Measurements from ENCODE around the gene NUP210. TPM values are rescaled to one million over a fixed set of nuclear protein-coding genes. Genes with fewer than 3 reads are reported as not detected.

The NUP210 gene
- total and polyA plus RNA-seq, 2 of the 13 experiments (the other 11 are each of a cell fraction or from before 2014, with no cell fraction given): 31.6 to 35.2 TPM

DNA sequence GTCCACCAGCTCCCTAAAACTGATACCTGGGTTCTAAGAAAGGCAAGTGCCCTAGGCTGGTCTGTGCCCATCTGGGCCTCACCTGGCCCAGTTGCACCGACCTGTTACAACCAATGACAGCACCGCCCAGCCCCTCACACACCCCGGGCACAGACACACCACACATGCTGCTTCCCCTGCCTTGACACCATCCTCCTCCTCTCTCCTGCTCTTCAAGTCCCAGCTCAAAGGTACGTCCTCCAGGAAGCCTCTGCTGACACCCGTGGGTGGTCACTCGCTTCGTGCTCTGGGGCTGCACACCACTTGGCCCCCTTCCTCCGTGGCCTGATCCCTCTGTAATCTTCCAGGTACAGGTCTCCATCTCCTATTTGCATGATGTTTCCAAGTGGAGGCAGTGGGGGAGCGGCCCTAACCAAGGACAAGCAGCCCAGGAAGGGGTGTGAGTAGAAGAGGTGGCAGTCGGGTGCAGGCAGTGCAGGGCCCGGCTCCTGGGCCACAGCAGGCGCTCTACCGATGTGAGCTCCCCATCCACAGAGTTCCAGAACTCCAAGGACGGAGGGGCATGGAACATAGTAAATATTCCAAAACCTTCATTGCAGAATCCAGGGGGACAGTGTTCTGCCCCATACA is 144.6 kb downstream of the NUP210 start:
- in situ Hi-C loops (cut with HindIII; ENCODE audit: extremely low pct_ligation_motif_present, low pct_unique_long_range_greater_than_20kb): no loop called here
- no peak for ATAC-seq
- CTCF ChIA-PET (ENCODE audit: low intra/inter-chr PET ratio, low total read pairs): no interaction called here

More for the DNA sequence above, 144.6 kb downstream of the NUP210 start:
- H3K27ac ChIP-seq (ENCODE audit: extremely low read length, insufficient read depth, low read length): no peak overlapping the region
- POLR2A ChIA-PET: no interaction called here
- no peak overlapping the region for H3K4me2 ChIP-seq (ENCODE audit: low read depth, low read length)
- H3K9ac ChIP-seq (ENCODE audit: insufficient read depth, low read depth, low read length): no peak overlapping the region
- peaks cover 30% of the 10 kb centered on the region for H3K4me1 ChIP-seq (ENCODE audit: insufficient read depth, low read length)
- DNase-seq (ENCODE audit: low spot score): no peak
- H3K36me3 ChIP-seq (replicated peaks in 1 of 2; ENCODE audit: control insufficient read depth in 1 of 2, insufficient read depth in 2 of 2, low read length in 2 of 2): peaks cover 0 to 15% of the 10 kb centered on the region in 2 experiments; a peak in 2 of 5 replicates
- H4K20me1 ChIP-seq (ENCODE audit: insufficient read depth, low read length): 0 out of 2 replicates have a peak, but pooled peaks cover 2% of the 10 kb centered on the region
- H2AFZ ChIP-seq (ENCODE audit: low read length): no peak overlapping the region
- H3K4me3 ChIP-seq (replicated peaks in 1 of 3; ENCODE audit: insufficient read depth in 1 of 3, low read depth in 2 of 3, low read length in 3 of 3): no peak overlapping the region
- BruUV-seq (replicated peaks): no TSS peak
- H3K27me3 ChIP-seq (ENCODE audit: control insufficient read depth in 1 of 2, insufficient read depth in 2 of 2, low read length in 2 of 2): no peaks in the 10 kb centered on the region
- WGBS (ENCODE audit: low lambda C conversion rate): 92% methylated on average over 14 of the region's 14 CpGs
- intact Hi-C loops (cut with micrococcal nuclease; ENCODE audit: unreplicated experiment): no loop called here
- H3K9me3 ChIP-seq (ENCODE audit: low read length): no peaks in the 10 kb centered on the region
- peaks cover 56% of the 10 kb centered on the region for H3K79me2 ChIP-seq (ENCODE audit: insufficient read depth, low read length)
- TF ChIP-seq ZNF543 (CRISPR knock-in tag; IDR thresholded peaks at IDR 0.05) (no peak), MIXL1 (CRISPR knock-in tag; IDR thresholded peaks at IDR 0.05) (no peak), IKZF1 (IDR thresholded peaks at IDR 0.05) (no peak), THAP11 (CRISPR knock-in tag; IDR thresholded peaks at IDR 0.05) (no peak), MTF2 (CRISPR knock-in tag; IDR thresholded peaks at IDR 0.05; ENCODE audit: borderline replicate concordance) (no peak), ZNF607 (CRISPR knock-in tag; IDR thresholded peaks at IDR 0.05; ENCODE audit: borderline replicate concordance) (no peak), ZFP41 (CRISPR knock-in tag; IDR thresholded peaks at IDR 0.05; ENCODE audit: borderline replicate concordance) (no peak)
- TF ChIP-seq, protein P1, sequence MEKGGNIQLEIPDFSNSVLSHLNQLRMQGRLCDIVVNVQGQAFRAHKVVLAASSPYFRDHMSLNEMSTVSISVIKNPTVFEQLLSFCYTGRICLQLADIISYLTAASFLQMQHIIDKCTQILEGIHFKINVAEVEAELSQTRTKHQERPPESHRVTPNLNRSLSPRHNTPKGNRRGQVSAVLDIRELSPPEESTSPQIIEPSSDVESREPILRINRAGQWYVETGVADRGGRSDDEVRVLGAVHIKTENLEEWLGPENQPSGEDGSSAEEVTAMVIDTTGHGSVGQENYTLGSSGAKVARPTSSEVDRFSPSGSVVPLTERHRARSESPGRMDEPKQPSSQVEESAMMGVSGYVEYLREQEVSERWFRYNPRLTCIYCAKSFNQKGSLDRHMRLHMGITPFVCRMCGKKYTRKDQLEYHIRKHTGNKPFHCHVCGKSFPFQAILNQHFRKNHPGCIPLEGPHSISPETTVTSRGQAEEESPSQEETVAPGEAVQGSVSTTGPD (CRISPR knock-in tag; IDR thresholded peaks at IDR 0.05): no peak
- TF ChIP-seq, protein P2, sequence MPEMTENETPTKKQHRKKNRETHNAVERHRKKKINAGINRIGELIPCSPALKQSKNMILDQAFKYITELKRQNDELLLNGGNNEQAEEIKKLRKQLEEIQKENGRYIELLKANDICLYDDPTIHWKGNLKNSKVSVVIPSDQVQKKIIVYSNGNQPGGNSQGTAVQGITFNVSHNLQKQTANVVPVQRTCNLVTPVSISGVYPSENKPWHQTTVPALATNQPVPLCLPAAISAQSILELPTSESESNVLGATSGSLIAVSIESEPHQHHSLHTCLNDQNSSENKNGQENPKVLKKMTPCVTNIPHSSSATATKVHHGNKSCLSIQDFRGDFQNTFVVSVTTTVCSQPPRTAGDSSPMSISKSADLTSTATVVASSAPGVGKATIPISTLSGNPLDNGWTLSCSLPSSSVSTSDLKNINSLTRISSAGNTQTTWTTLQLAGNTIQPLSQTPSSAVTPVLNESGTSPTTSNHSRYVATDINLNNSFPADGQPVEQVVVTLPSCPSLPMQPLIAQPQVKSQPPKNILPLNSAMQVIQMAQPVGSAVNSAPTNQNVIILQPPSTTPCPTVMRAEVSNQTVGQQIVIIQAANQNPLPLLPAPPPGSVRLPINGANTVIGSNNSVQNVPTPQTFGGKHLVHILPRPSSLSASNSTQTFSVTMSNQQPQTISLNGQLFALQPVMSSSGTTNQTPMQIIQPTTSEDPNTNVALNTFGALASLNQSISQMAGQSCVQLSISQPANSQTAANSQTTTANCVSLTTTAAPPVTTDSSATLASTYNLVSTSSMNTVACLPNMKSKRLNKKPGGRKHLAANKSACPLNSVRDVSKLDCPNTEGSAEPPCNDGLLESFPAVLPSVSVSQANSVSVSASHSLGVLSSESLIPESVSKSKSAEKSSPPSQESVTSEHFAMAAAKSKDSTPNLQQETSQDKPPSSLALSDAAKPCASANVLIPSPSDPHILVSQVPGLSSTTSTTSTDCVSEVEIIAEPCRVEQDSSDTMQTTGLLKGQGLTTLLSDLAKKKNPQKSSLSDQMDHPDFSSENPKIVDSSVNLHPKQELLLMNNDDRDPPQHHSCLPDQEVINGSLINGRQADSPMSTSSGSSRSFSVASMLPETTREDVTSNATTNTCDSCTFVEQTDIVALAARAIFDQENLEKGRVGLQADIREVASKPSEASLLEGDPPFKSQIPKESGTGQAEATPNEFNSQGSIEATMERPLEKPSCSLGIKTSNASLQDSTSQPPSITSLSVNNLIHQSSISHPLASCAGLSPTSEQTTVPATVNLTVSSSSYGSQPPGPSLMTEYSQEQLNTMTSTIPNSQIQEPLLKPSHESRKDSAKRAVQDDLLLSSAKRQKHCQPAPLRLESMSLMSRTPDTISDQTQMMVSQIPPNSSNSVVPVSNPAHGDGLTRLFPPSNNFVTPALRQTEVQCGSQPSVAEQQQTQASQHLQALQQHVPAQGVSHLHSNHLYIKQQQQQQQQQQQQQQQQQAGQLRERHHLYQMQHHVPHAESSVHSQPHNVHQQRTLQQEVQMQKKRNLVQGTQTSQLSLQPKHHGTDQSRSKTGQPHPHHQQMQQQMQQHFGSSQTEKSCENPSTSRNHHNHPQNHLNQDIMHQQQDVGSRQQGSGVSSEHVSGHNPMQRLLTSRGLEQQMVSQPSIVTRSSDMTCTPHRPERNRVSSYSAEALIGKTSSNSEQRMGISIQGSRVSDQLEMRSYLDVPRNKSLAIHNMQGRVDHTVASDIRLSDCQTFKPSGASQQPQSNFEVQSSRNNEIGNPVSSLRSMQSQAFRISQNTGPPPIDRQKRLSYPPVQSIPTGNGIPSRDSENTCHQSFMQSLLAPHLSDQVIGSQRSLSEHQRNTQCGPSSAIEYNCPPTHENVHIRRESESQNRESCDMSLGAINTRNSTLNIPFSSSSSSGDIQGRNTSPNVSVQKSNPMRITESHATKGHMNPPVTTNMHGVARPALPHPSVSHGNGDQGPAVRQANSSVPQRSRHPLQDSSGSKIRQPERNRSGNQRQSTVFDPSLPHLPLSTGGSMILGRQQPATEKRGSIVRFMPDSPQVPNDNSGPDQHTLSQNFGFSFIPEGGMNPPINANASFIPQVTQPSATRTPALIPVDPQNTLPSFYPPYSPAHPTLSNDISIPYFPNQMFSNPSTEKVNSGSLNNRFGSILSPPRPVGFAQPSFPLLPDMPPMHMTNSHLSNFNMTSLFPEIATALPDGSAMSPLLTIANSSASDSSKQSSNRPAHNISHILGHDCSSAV (CRISPR knock-in tag; IDR thresholded peaks at IDR 0.05; ENCODE audit: borderline replicate concordance): no peak
- no peak for FAIRE-seq

Measured in HepG2 (cell line).